H9 (cell line): ENCODE data around the gene RTN4R. TPM values are rescaled to one million over a fixed set of nuclear protein-coding genes. Genes with fewer than 3 reads are reported as not detected.

Experiments
- DNase-seq: peaks from one replicate; pipeline ENCODE4 v3.0.0-alpha.2; 2017
- H2AFZ ChIP-seq: one replicate; pipeline ENCODE4 v1.6.1; 2013; ENCODE audit warnings: mild to moderate bottlenecking, low read length, control low read depth, moderate library complexity
- H2AK5ac ChIP-seq: 2 replicates; pipeline ENCODE4 v1.6.1; 2013; ENCODE audit warnings: low read length, control low read depth, mixed read lengths; ENCODE audit not compliant: insufficient read length
- H2BK120ac ChIP-seq: one replicate; pipeline ENCODE4 v1.6.1; 2013; ENCODE audit warnings: low read depth, mild to moderate bottlenecking, low read length, control low read depth, inconsistent platforms; ENCODE audit not compliant: poor library complexity, severe bottlenecking
- H2BK12ac ChIP-seq: 2 replicates; pipeline ENCODE4 v1.6.1; 2013; ENCODE audit warnings: low read length, control low read depth, mixed read lengths, low read depth; ENCODE audit not compliant: insufficient read length
- H2BK15ac ChIP-seq: 2 replicates; pipeline ENCODE4 v1.6.1; 2013; ENCODE audit warnings: low read depth, low read length, control low read depth
- H2BK20ac ChIP-seq: one replicate; pipeline ENCODE4 v1.6.1; 2013; ENCODE audit warnings: low read depth, mild to moderate bottlenecking, low read length, control low read depth, inconsistent platforms; ENCODE audit not compliant: poor library complexity, severe bottlenecking
- H2BK5ac ChIP-seq: 2 replicates; pipeline ENCODE4 v1.6.1; 2013; ENCODE audit warnings: low read length, control low read depth, mixed read lengths; ENCODE audit not compliant: insufficient read length
- H3K14ac ChIP-seq: 2 replicates; pipeline ENCODE4 v1.6.1; 2013; ENCODE audit warnings: low read length, control low read depth; ENCODE audit not compliant: insufficient read depth
- H3K18ac ChIP-seq: 2 replicates; pipeline ENCODE4 v1.6.1; 2013; ENCODE audit warnings: low read depth, mild to moderate bottlenecking, mixed read lengths, low read length, control low read depth; ENCODE audit not compliant: insufficient read length
- H3K23ac ChIP-seq: 2 replicates; pipeline ENCODE4 v1.6.1; 2013; ENCODE audit warnings: low read length, control low read depth, mixed read lengths, low read depth; ENCODE audit not compliant: insufficient read length
- H3K23me2 ChIP-seq: 2 replicates; pipeline ENCODE4 v1.6.1; 2013; ENCODE audit warnings: low read depth, mild to moderate bottlenecking, mixed read lengths, low read length, control low read depth; ENCODE audit not compliant: insufficient read length, poor library complexity, severe bottlenecking
- H3K27ac ChIP-seq: 2 replicates; pipeline ENCODE4 v1.5.1; 2013; ENCODE audit warnings: low read length, control low read depth, mixed read lengths, low read depth; ENCODE audit not compliant: insufficient read length
- H3K27me3 ChIP-seq: 2 replicates; pipeline ENCODE4 v1.6.1; 2013; ENCODE audit warnings: low read length, control low read depth, inconsistent platforms; ENCODE audit not compliant: insufficient read depth
- H3K4ac ChIP-seq: 2 replicates; pipeline ENCODE4 v1.6.1; 2013; ENCODE audit warnings: low read depth, mild to moderate bottlenecking, control low read depth, inconsistent platforms, low read length, moderate library complexity
- H3K4me1 ChIP-seq: 2 replicates; pipeline ENCODE4 v1.6.1; 2013; ENCODE audit warnings: low read length, control low read depth, inconsistent platforms; ENCODE audit not compliant: insufficient read depth
- H3K4me2 ChIP-seq: 2 replicates; pipeline ENCODE4 v1.6.1; 2013; ENCODE audit warnings: low read length, control low read depth, mixed read lengths; ENCODE audit not compliant: insufficient read length, insufficient read depth
- H3K56ac ChIP-seq: 2 replicates; pipeline ENCODE4 v1.6.1; 2013; ENCODE audit warnings: low read depth, mild to moderate bottlenecking, mixed read lengths, low read length, control low read depth; ENCODE audit not compliant: insufficient read length
- H3K79me1 ChIP-seq: 2 replicates; pipeline ENCODE4 v1.6.1; 2013; ENCODE audit warnings: low read depth, mild to moderate bottlenecking, moderate library complexity, low read length, control low read depth, inconsistent platforms; ENCODE audit not compliant: insufficient read depth, poor library complexity, severe bottlenecking
- H3K79me2 ChIP-seq: 2 replicates; pipeline ENCODE4 v1.6.1; 2013; ENCODE audit warnings: low read length, control low read depth, inconsistent platforms; ENCODE audit not compliant: insufficient read depth
- H3K9ac ChIP-seq: 2 replicates; pipeline ENCODE4 v1.6.1; 2013; ENCODE audit warnings: low read length, control low read depth, mixed read lengths; ENCODE audit not compliant: insufficient read length; ENCODE audit errors: extremely low read depth
- H3K9me3 ChIP-seq: one replicate; pipeline ENCODE4 v1.6.1; 2013; ENCODE audit warnings: low read depth, low read length, inconsistent platforms; ENCODE audit not compliant: control insufficient read depth
- H3T11ph ChIP-seq: one replicate; pipeline ENCODE4 v1.6.1; 2013; ENCODE audit warnings: mild to moderate bottlenecking, low read length, control low read depth, inconsistent platforms
- H4K20me1 ChIP-seq: one replicate; pipeline ENCODE4 v1.6.1; 2013; ENCODE audit not compliant: control insufficient read depth, insufficient read length, insufficient read depth
- H4K5ac ChIP-seq: 2 replicates; pipeline ENCODE4 v1.6.1; 2013; ENCODE audit warnings: low read depth, mild to moderate bottlenecking, mixed read lengths, low read length, control low read depth; ENCODE audit not compliant: insufficient read length
- H4K8ac ChIP-seq: replicated peaks from 2 replicates; pipeline ENCODE4 v1.6.1; 2013; ENCODE audit warnings: low read length, control low read depth, mixed read lengths, low read depth; ENCODE audit not compliant: insufficient read length
- H4K91ac ChIP-seq: 2 replicates; pipeline ENCODE4 v1.6.1; 2013; ENCODE audit warnings: low read depth, mild to moderate bottlenecking, moderate library complexity, mixed read lengths, low read length, control low read depth; ENCODE audit not compliant: insufficient read length
- H3K27ac Mint-ChIP-seq, 3 experiments: 2 replicates in 2 of 3; 3 replicates in 1 of 3; pipeline ENCODE4 v1.8.0; 2020 to 2021; ENCODE audit warnings: mixed read lengths in 3 of 3, mild to moderate bottlenecking in 1 of 3, moderate library complexity in 1 of 3
- H3K27me3 Mint-ChIP-seq: 2 replicates; pipeline ENCODE4 v1.8.0; 2021; ENCODE audit warnings: low read depth, mild to moderate bottlenecking, moderate library complexity, mixed read lengths
- H3K36me3 Mint-ChIP-seq, 3 experiments: 2 replicates in 2 of 3; 3 replicates in 1 of 3; pipeline ENCODE4 v1.8.0; 2020 to 2021; ENCODE audit warnings: low read depth in 3 of 3, mixed read lengths in 3 of 3; ENCODE audit not compliant: insufficient read depth in 1 of 3
- H3K4me1 Mint-ChIP-seq, 2 experiments: 2 replicates each; pipeline ENCODE4 v1.8.0; 2020; ENCODE audit warnings: mixed read lengths in 2 of 2
- H3K4me3 Mint-ChIP-seq, 2 experiments: 2 replicates in 1 of 2; 3 replicates in 1 of 2; pipeline ENCODE4 v1.8.0; 2020 to 2021; ENCODE audit warnings: mild to moderate bottlenecking in 2 of 2, mixed read lengths in 2 of 2, moderate library complexity in 1 of 2
- H3K9me3 Mint-ChIP-seq, 2 experiments: 2 replicates in 1 of 2; 3 replicates in 1 of 2; pipeline ENCODE4 v1.8.0; 2020; ENCODE audit warnings: mild to moderate bottlenecking in 2 of 2, mixed read lengths in 2 of 2, moderate library complexity in 1 of 2
- WGBS: extraction: QIAGEN DNeasy Blood & Tissue Kit; methylation state at CpG from one replicate; pipeline ENCODE4 v1.1.7; 2013; ENCODE audit warnings: missing lambda C conversion rate, low lambda C conversion rate, mixed read lengths; ENCODE audit not compliant: insufficient read length; ENCODE audit errors: extremely low coverage; 5-methylcytosine and 5-hydroxymethylcytosine counted together
- total RNA-seq: library from RNA; stranded (reverse); gene quantifications from 2 replicates; pipeline ENCODE4 v1.2.1, GENCODE V29; 2021
- TF ChIP-seq, protein P1 (sequence below): fragments of 200-600 bp; sonication (generic); conservative IDR thresholded peaks from 3 replicates; pipeline ENCODE4 v1.8.0; 2021; ENCODE audit warnings: antibody characterized with exemption, mild to moderate bottlenecking

RTN4R gene
- total RNA-seq, 1 experiment from 2014 or later, result 19.0 TPM

GRCh38 chr22:20260071-20260765, 7.9 kb downstream of the RTN4R start:
- Histone ChIP-seq H2BK20ac (no peak overlapping the region), H2AK5ac (no peak overlapping the region), H2AFZ (no peak overlapping the region), H3K4me2 (no peak overlapping the region), H2BK12ac (no peak overlapping the region), H3K9ac (no peak overlapping the region), H3K18ac (no peak overlapping the region), H3T11ph (no peak overlapping the region), H3K27ac (no peak overlapping the region), H4K91ac (no peak overlapping the region), H2BK5ac (no peak overlapping the region), H3K4me1 (no peaks in the 10 kb centered on the region; the same call in 1 of the 2 replicates), H3K23ac (no peak overlapping the region), H4K5ac (no peak overlapping the region), H3K4ac (no peak overlapping the region), H2BK15ac (no peak overlapping the region), H3K79me2 (no peaks in the 10 kb centered on the region; the same call in 1 of the 2 replicates), H3K23me2 (no peaks in the 10 kb centered on the region), H4K8ac (no peak overlapping the region), H3K9me3 (no peaks in the 10 kb centered on the region), H4K20me1 (no peaks in the 10 kb centered on the region), H3K27me3 (no peaks in the 10 kb centered on the region), H3K56ac (no peak overlapping the region), H3K14ac (no peak overlapping the region; the same call in 1 of the 2 replicates), H3K79me1 (no peaks in the 10 kb centered on the region), H2BK120ac (no peak overlapping the region)
- no CpG with 5 or more reads among the region's 19 CpGs for WGBS
- H3K36me3 Mint-ChIP-seq, result no peaks in the 10 kb centered on the region
- H3K4me1 Mint-ChIP-seq, result peaks cover 0 to 8% of the 10 kb centered on the region in 2 experiments; a peak in 1 of 4 replicates
- H3K4me3 Mint-ChIP-seq, result no peak overlapping the region
- TF ChIP-seq, protein P1, sequence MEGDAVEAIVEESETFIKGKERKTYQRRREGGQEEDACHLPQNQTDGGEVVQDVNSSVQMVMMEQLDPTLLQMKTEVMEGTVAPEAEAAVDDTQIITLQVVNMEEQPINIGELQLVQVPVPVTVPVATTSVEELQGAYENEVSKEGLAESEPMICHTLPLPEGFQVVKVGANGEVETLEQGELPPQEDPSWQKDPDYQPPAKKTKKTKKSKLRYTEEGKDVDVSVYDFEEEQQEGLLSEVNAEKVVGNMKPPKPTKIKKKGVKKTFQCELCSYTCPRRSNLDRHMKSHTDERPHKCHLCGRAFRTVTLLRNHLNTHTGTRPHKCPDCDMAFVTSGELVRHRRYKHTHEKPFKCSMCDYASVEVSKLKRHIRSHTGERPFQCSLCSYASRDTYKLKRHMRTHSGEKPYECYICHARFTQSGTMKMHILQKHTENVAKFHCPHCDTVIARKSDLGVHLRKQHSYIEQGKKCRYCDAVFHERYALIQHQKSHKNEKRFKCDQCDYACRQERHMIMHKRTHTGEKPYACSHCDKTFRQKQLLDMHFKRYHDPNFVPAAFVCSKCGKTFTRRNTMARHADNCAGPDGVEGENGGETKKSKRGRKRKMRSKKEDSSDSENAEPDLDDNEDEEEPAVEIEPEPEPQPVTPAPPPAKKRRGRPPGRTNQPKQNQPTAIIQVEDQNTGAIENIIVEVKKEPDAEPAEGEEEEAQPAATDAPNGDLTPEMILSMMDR, result no peak
- no peaks in the 10 kb centered on the region for H3K9me3 Mint-ChIP-seq
- peak overlapping the region in 1 of 3 experiments; percentile 82; a peak in 1 of 7 replicates for H3K27ac Mint-ChIP-seq
- no peaks in the 10 kb centered on the region; the same call in 1 of the 2 replicates for H3K27me3 Mint-ChIP-seq
- DNase-seq, result no peak
